Stomach (tissue), 9 donors: Measurements from ENCODE around the gene CHRNE. TPM values are rescaled to one million over a fixed set of nuclear protein-coding genes. Genes with fewer than 3 reads are reported as not detected.

Experiments used
- DNase-seq, 2 donors: peaks; one replicate each; pipeline versions ENCODE4 v3.0.0 to v3.0.0-alpha.2; 2013 to 2019
- H3K27ac ChIP-seq, 5 donors: fragments of 200-600 bp in 4 of 5; sonication (generic) in 4 of 5; one replicate each; pipeline ENCODE4 v1.5.1; 2013 to 2019; ENCODE audit warnings: mild to moderate bottlenecking in 1 of 5, moderate library complexity in 1 of 5
- H3K27me3 ChIP-seq, 3 donors: fragments of 200-600 bp; sonication (generic); one replicate each; pipeline ENCODE4 v1.5.1; 2017 to 2019; ENCODE audit warnings: mixed run types in 1 of 3
- H3K36me3 ChIP-seq, 4 donors: fragments of 200-600 bp; sonication (generic); 1 replicate in 3 of 4; 2 replicates in 1 of 4; pipeline ENCODE4 v1.5.1; 2016 to 2019
- H3K4me1 ChIP-seq, 4 donors: fragments of 200-600 bp; sonication (generic); one replicate each; pipeline ENCODE4 v1.5.1; 2016 to 2019
- H3K4me3 ChIP-seq, 4 donors: fragments of 200-600 bp; sonication (generic) in 3 of 4; one replicate each; pipeline ENCODE4 v1.5.1; 2016 to 2019; ENCODE audit warnings: mild to moderate bottlenecking in 1 of 4
- H3K9me3 ChIP-seq, 4 donors: fragments of 200-600 bp; sonication (generic); one replicate each; pipeline ENCODE4 v1.5.1; 2016 to 2019
- CTCF ChIP-seq, 7 experiments: fragments of 450-650 bp in 4 of 7; fragments of 200-600 bp in 3 of 7; sonication (generic) in 3 of 7; IDR thresholded peaks; one replicate each; pipeline ENCODE4 v1.5.1; 2016 to 2019; ENCODE audit warnings: antibody characterized with exemption in 7 of 7, control low read depth in 2 of 7, mild to moderate bottlenecking in 1 of 7
- EP300 ChIP-seq: sonication (generic); formaldehyde crosslinking; IDR thresholded peaks from one replicate; pipeline ENCODE4 v1.6.1; 2017; ENCODE audit warnings: antibody characterized with exemption
- POLR2A ChIP-seq, 4 donors: fragments of 450-650 bp; IDR thresholded peaks; one replicate each; pipeline ENCODE4 v1.6.1; 2016; ENCODE audit warnings: antibody characterized with exemption in 4 of 4, control low read depth in 2 of 4, mild to moderate bottlenecking in 1 of 4, moderate library complexity in 1 of 4
- POLR2AphosphoS5 ChIP-seq, 3 donors: sonication (generic); formaldehyde crosslinking; IDR thresholded peaks; one replicate each; pipeline ENCODE4 v1.6.1; 2016; ENCODE audit warnings: antibody characterized with exemption in 3 of 3
- WGBS, 5 donors: extraction: QIAGEN DNeasy Blood & Tissue Kit in 3 of 5; methylation state at CpG; one replicate each; pipeline versions ENCODE4 v1.1.5 to v1.1.7; 2013 to 2018; 5-methylcytosine and 5-hydroxymethylcytosine counted together
- intact Hi-C: fragments of 100-400 bp; cut with DNase I; formaldehyde crosslinking; loops from one replicate; pipeline ENCODE4 v1.15.1; 2023; ENCODE audit warnings: low total_unique reads
- polyA plus RNA-seq, 3 donors: library from polyadenylated mRNA; stranded (reverse); fragments of 200-250 nt; gene quantifications; one replicate each; pipeline ENCODE4 v1.2.3, GENCODE V29; 2013
- total RNA-seq, 5 donors: library from RNA; depleted of rRNA; stranded (reverse); fragments of >200 nt; gene quantifications; one replicate each; pipeline versions ENCODE4 v1.1.0 to v1.2.3, GENCODE V29; 2014 to 2016
- donor health status: healthy with polysubstance abuse.
- donor health status: Bipolar disorder and iron deficiency.
- donor health status: healthy.

CHRNE gene
- total and polyA plus RNA-seq, 8 donors, result 0.43 to 2.0 (median 0.93) TPM; not detected in 3

- intact Hi-C loops, result no loop called here
- Histone ChIP-seq H3K27me3 (no peaks in the 10 kb centered on the region), H3K36me3 (peaks cover 25 to 41% (median 27%) of the 10 kb centered on the region in 4 donors), H3K9me3 (no peaks in the 10 kb centered on the region), H3K4me3 (no peak overlapping the region), H3K4me1 (peaks cover 21 to 36% (median 32%) of the 10 kb centered on the region in 4 donors), H3K27ac (no peak overlapping the region)
- no peak for DNase-seq
- no peak for TF ChIP-seq CTCF (IDR thresholded peaks at IDR 0.05)
- TF ChIP-seq POLR2A (IDR thresholded peaks at IDR 0.05), result no peak
- TF ChIP-seq POLR2AphosphoS5 (IDR thresholded peaks at IDR 0.05), result no peak
- no peak for TF ChIP-seq EP300
Measured at GRCh38 chr17:4935650-4936049, 32.8 kb upstream of the CHRNE start.

- Histone ChIP-seq H3K9me3 (no peaks in the 10 kb centered on the region), H3K4me3 (no peak overlapping the region), H3K36me3 (peaks cover 25 to 41% (median 27%) of the 10 kb centered on the region in 4 donors), H3K27ac (peak overlapping the region in 2 of 5 donors; percentile 19 to 32), H3K27me3 (no peaks in the 10 kb centered on the region), H3K4me1 (peaks cover 21 to 35% (median 29%) of the 10 kb centered on the region in 4 donors)
- WGBS, 5 donors, result 22 to 28% (median 26%) methylated on average over 10 to 14 of the region's 14 CpGs
- TF ChIP-seq POLR2AphosphoS5 (IDR thresholded peaks at IDR 0.05) (peak in 1 of 3 donors; percentile 20), POLR2A (IDR thresholded peaks at IDR 0.05) (no peak)
- intact Hi-C loops, result no loop called here
- peak; percentile 64 to 69 for DNase-seq
Measured at GRCh38 chr17:4934173-4934979, 31.5 kb upstream of the CHRNE start.

DNA sequence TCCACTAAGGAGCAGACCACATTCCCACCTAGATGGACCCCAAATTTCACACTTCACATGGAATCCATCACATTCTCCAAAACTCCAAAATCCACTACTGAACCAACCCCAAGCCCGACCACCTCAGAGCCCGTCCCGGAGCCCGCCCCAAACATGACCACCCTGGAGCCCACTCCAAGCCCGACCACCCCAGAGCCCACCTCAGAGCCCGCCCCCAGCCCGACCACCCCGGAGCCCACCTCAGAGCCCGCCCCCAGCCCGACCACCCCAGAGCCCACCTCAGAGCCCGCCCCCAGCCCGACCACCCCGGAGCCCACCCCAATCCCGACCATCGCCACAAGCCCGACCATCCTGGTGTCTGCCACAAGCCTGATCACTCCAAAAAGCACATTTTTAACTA, 30.7 kb upstream of the CHRNE start:
- 75 to 92% (median 77%) methylated on average over 4 to 16 of the region's 16 CpGs for WGBS, 5 donors
- H3K36me3 ChIP-seq, result peaks cover 25 to 41% (median 27%) of the 10 kb centered on the region in 4 donors
- TF ChIP-seq POLR2A (IDR thresholded peaks at IDR 0.05) (no peak), CTCF (IDR thresholded peaks at IDR 0.05) (no peak), EP300 (no peak), POLR2AphosphoS5 (IDR thresholded peaks at IDR 0.05) (no peak)
- no peaks in the 10 kb centered on the region for H3K27me3 ChIP-seq
- no peaks in the 10 kb centered on the region for H3K9me3 ChIP-seq
- H3K4me3 ChIP-seq, result no peak overlapping the region
- peak overlapping the region in 1 of 5 donors; percentile 19 for H3K27ac ChIP-seq
- intact Hi-C loops, result no loop called here
- peaks cover 14 to 27% (median 22%) of the 10 kb centered on the region in 4 donors for H3K4me1 ChIP-seq
- no peak for DNase-seq

GRCh38 chr17:4932756-4933155, 29.9 kb upstream of the CHRNE start:
- Histone ChIP-seq H3K9me3 (no peaks in the 10 kb centered on the region), H3K36me3 (peaks cover 19 to 32% (median 21%) of the 10 kb centered on the region in 4 donors), H3K27me3 (no peaks in the 10 kb centered on the region), H3K4me3 (no peak overlapping the region), H3K27ac (no peak overlapping the region), H3K4me1 (peaks cover 5 to 19% (median 13%) of the 10 kb centered on the region in 4 donors)
- intact Hi-C loops, result no loop called here
- 91 to 96% (median 91%) methylated on average over 8 to 12 of the region's 12 CpGs for WGBS, 5 donors
- DNase-seq, result no peak
- TF ChIP-seq EP300 (no peak), POLR2AphosphoS5 (IDR thresholded peaks at IDR 0.05) (no peak), CTCF (IDR thresholded peaks at IDR 0.05) (no peak), POLR2A (IDR thresholded peaks at IDR 0.05) (no peak)

GRCh38 chr17:4931963-4932362, 29.1 kb upstream of the CHRNE start, which contains the start of gene GP1BA:
GP1BA (plus strand) TSS chr17:4932277; CDS start chr17:4932605, 328 bp downstream.
- intact Hi-C loops, result no loop called here
- Histone ChIP-seq H3K27me3 (no peaks in the 10 kb centered on the region), H3K4me3 (no peak within 1 kb of the TSS), H3K4me1 (peaks cover 5 to 16% (median 11%) of the 10 kb centered on the region in 4 donors), H3K9me3 (no peaks in the 10 kb centered on the region), H3K36me3 (peaks cover 11 to 24% (median 13%) of the 10 kb centered on the region in 4 donors), H3K27ac (no peak within 1 kb of the TSS)
- no peak for TF ChIP-seq EP300
- no peak for TF ChIP-seq POLR2A (IDR thresholded peaks at IDR 0.05)
- no peak for TF ChIP-seq CTCF (IDR thresholded peaks at IDR 0.05)
- TF ChIP-seq POLR2AphosphoS5 (IDR thresholded peaks at IDR 0.05), result no peak
- DNase-seq, result no peak
- WGBS, 5 donors, result 79 to 87% (median 82%) methylated on average over 14 of the region's 14 CpGs
